Germinal center (tissue), 1 donor: Measurements from ENCODE around the gene HSD17B10.
"Not testable (repeated sequence)": the region's sequence is repeated elsewhere in the genome, so short reads cannot be mapped to it uniquely, and the experiment has no call there.

Experiments
- DNase-seq: peaks from one replicate; pipeline ENCODE4 v3.0.0; 2012; ENCODE audit warnings: mixed read lengths, low spot score

HSD17B10 gene

DNA sequence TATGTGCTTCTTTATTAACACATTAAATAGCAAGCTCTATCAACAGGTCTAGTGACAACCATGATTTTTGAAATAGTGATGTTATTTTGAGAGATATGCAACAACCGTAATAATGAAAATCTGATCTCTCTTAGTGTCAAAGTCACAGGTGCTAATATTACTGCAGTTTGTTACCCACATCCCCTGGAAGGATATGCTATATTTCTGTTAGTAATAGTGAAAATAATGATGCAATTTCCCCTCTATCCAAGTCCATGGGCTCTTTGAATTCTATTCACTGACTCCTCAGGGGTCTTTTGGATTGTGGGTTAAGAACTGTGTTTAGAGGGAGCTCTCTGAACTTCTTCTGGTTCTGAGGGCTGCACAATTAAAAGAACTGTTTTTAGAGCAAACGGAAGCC lies 3.0 kb upstream of the HSD17B10 start:
- no peak for DNase-seq

DNA sequence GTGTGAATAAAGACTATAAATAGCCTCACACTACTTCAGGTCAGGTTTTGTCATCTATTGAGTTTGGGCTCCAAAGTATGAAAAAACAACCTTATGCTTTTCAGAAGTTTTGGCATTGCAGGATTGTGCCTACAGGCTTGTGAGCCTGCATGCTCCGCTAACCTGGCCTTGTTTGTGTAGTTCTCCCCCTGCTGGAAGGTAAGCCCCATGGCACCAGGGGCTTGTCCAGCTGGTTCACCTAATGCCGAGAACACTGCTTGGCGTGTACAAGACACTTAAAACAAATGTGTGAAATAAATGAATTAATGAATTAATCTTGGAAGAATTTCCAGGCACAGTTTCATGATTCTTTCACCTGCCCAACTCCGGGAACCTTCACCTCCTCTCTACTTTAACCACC lies 1.8 kb upstream of the HSD17B10 start:
- peak; percentile 57 for DNase-seq

DNA sequence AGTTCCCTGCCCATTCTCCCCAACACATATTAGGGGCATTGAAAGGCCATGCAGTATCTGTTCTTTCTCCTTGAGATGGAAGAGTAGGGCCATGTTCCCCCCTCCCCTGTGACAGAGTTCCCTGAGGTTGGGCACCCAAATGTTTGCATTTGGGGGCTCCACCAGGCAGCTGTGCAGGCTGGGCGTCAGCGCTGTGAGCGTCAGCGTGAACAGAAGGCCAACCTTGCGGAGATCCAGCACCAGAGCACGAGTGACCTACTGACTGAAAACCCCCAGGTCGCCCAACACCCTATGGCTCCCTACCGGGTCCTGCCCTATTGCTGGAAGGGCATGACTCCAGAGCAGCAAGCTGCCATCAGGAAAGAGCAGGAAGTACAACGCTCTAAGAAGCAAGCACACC lies 3.9 kb downstream of the HSD17B10 start:
- DNase-seq = no peak

DNA sequence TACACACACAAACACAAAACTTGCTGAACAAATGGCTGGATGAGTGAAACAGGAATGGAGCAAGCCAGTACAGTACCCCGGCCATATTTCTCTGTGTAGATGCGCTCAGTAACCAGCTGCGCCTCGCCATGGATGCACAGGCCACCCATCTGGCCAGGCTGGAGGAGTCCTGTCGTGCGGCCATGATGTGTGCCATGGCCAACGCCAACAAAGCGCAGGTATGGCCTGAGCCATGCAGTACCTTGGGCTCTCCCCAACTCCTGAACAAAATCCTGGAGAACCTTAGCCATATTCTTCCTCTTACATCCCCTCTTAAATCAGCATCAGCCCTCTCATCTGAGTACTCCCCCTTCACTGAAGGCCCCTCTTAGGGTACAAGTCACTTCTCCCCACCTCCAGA lies 4.4 kb downstream of the HSD17B10 start:
- no peak for DNase-seq

DNA sequence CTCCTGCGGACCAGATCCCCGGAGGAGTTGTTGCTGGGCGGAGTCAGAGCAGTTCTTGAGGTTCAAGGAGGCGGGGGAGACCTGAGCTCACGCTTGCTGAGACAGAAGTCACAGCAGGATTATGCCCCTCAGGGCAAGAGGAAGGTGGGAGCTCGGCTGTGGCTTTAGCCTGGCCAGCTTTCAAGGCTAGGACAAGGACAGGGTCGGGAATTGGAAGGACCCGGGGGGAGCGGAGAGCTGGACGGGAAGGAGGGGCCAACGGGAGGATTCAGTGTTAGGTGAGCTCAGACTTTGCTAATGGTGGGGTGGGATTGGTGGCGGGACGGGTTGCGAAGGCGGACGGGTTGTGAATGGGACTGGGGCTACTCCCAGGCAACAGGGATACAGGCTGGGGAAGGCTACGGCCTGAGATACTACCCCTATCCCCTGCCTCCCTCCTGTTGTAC lies 11.3 kb downstream of the HSD17B10 start, which contains the start of gene RIBC1:
Gene RIBC1 (plus strand): TSS at position 13 of the 446 bp plus-strand sequence. CDS start 3,404 bp downstream, outside the sequence.
- DNase-seq = no peak

DNA sequence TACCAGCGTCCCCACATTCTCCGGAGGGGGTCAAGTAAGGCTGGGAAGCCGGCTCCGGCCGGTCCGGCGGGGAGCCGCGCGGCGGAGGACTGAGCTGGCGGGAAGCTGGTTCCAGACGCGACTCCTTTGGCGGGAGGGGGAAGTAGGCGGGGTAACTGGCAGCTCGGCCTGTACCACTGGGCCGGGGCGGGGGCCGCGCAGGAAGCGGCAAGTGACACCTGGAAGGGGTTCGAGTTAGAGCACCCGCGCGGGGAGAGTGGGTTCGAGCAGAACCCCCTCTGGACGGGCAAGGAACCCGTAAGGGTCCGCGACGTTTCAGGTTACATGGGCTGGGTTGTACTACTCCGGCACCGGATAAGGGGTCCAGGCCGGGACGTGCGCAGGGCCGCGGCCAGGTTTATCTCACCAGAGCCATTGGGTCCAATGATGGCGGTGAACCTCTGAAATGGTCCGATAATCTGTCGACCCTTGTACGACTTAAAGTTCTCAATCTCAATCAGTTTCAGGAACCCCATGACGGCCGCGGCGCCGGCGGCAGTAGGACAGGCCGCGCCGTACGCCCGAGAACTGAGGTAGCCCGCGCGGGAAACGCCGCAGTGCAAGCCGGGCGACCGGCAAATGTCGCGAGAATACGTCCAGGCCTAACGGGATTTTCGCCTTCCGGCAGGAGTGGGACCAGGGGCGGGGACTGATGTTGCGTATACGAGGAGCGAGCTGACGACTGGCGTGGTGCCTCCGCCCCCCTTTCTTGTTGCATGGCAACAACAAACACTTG lies 11.9 kb downstream of the HSD17B10 start, which contains the start of gene SMC1A:
Gene SMC1A (minus strand): TSS at position 569 of the 775 bp plus-strand sequence. CDS start 54 bp downstream, at position 515.
- peak; percentile 92 for DNase-seq

DNA sequence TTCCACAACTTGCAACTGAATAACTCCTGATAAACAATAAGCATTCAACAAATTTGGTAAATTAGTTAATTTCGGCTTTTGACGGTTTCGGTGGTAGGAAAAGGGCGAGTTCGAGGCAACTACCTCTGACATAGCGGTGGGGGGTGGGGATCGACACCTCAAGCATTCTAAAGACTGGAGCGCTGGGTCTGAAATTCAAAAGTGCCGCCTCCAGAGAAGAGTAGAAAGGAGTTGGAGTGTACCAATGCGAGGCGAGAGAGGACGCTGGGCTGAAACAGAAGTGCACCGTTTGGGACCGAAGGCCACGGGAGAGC lies 12.4 kb downstream of the HSD17B10 start:
- DNase-seq = no peak

DNA sequence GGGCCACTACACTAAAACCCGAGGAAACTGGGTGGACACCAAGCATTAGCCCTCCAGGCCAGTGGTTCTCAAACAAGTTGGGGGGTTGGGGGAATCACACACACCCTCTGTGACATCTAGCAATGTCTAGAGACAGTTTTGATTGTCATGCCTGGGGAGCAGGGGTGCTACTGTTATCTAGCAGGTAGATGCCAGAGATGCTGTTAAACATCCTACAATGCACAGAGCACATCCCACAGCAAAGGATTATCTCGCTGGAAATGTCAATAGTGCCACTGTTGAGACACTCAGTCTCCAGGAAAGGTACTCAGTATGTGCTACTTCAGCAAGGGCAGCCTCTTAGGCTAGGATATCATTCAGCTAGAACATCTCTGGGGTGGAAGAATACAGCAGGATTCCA lies 13.0 kb downstream of the HSD17B10 start:
- DNase-seq = no peak

DNA sequence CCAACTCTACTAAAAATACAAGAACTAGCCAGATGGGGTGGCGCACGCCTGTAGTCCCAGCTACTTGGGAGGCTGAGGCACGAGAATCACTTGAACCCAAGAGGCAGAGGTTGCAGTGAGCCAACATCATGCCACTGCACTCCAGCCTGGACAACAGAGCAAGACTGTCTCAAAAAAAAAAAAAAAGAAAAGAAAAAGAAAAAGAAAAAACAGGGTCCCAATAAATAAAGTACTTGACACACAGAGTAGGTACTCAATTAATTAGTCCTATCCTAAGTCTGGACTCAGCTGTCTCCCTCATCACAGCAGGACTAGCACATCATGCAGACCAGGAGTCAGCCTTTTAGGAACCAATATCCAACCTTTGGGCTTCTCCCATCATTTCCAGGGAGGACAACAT lies 13.8 kb downstream of the HSD17B10 start:
- DNase-seq = not testable (repeated sequence)

DNA sequence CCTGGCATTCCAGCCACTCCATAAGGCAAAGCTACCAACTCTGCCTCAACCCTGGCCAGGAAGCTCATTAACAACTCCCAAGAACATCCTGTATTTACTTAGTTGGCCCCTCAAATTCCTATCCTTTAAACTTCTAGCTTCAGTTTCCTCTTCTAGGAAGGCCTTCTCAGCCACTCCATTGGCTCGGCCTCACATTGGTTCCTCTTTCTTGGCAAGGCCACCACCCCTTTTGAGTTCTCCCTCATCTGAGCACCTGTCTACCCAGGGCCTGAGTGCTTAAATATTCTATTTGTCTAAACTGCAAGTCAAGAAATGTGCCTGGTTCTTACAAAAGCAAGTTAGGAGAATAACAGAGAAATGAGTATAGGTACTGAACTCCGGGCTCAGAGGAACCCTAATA lies 21.7 kb downstream of the HSD17B10 start:
- DNase-seq = no peak

DNA sequence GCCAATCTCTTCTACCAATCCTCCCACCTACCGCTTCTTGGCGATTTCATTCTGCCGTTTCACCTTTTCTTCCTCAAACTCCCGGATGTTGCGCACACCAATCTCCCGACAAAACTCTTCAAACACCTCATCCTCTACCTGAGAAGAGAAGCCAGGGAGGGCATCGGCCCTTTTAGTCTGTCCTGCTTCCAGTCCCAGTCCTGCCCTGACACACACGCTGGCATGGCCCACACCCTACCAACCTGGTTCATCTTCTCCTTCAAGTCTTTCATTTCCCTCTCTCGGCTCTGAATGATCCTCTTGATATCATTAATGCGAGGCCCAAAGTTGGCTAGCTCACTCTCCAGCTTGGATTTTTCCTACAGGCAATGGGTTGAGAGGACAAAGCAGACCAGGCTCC lies 30.6 kb downstream of the HSD17B10 start:
- no peak for DNase-seq

DNA sequence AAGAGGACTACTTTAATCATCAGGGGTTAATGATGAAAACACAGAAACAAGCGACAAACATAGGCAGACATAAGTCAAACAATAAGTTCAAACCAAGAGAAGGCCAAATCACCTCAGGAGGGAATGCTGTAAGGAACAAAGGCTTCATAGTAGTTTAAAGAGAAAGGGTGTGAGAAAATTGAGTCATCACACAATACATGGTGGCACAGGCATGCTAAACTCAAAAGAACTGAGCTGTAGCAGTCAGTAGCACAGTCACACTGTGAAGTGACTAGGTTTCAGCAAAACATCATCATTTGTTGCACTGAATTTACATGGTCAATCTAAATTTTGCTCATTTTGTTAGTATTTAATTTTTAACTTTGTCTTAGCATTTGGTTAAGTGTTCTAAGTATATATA lies 36.0 kb downstream of the HSD17B10 start:
- DNase-seq = no peak

DNA sequence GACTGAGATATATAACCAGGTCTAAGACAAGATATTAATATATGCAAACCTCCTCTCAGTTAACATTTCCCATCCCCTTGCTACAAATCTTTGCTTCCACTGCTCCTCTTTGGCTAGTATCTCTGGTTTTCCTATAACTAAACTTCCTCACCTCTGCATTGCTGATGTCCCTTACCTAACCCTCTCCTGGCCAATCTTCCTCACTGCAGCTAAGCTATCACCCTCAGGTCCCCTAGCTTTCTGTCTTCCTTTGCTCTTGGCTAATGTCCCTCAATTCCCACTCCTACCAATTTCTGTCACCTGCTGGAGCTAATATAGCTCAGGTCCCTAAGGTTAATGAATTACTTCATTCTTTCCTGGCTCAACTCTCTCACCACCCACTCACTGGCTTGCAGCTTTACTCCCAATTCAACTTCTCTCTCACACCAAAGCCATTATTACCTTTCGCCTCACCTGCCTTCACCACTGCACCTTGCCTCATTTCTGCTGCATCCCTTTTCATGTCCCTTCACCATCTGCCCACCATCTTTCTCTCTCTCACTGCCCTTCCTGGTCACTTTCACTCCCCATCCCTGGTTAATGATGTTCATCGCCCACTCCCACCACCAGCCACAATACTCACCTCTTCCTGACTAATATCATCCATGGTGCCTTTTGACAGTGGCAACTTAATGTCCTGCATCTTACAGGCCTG lies 38.4 kb downstream of the HSD17B10 start:
- no peak for DNase-seq

DNA sequence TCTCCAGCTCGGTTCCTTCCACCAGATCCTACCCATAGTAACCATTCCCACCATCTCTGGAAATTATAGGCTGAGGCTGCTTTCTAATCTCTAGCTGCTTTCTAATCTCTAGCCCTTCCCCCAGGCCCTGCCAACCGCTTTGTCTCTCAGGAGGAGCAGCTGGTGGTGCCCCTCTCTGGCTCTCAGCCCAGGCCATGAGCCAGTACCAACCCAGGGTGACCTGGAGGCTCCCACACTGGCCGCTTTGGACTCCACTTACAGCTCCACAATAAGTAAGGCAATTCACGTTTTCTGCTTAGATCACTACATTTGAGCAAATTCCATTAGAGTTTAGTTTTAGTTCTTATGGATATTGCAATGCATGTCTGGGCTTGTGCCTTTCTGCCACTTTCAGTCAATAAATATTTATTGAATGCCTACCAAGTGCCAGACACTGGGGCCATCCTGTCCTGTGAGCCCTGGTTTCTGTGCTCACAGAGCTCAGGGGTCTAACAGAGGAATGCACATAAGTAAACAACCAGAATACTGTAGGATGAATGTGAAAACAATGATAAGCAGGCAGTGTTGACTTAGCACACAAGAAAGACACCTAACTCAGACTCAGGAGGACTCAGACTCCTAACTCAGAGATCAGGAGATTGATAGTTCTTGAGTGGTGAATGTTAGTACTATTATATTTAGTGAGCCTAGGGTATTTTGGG lies 50.6 kb downstream of the HSD17B10 start:
- no peak for DNase-seq
